ENCODE results near the gene MMP15.

DNA sequence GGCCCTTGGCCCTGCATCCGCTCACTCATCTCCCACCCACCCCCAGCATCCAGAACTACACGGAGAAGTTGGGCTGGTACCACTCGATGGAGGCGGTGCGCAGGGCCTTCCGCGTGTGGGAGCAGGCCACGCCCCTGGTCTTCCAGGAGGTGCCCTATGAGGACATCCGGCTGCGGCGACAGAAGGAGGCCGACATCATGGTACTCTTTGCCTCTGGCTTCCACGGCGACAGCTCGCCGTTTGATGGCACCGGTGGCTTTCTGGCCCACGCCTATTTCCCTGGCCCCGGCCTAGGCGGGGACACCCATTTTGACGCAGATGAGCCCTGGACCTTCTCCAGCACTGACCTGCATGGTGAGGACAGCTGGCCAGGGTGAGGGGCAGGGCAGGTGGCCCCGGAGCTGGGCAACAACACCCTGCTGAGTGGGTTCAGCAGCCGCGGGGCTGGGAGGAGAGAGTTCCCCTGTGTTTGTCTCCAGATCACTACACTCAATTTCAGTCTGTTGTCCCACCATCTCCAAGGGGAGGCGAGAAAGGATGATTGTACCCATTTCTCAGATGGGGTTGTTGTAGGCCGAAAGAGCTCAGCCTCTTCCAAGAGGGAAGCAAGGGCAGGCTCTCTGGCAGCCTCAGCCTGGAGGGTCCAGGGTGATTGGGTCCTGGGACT is 14.4 kb downstream of the MMP15 start:
- TF ChIP-seq, protein P1, sequence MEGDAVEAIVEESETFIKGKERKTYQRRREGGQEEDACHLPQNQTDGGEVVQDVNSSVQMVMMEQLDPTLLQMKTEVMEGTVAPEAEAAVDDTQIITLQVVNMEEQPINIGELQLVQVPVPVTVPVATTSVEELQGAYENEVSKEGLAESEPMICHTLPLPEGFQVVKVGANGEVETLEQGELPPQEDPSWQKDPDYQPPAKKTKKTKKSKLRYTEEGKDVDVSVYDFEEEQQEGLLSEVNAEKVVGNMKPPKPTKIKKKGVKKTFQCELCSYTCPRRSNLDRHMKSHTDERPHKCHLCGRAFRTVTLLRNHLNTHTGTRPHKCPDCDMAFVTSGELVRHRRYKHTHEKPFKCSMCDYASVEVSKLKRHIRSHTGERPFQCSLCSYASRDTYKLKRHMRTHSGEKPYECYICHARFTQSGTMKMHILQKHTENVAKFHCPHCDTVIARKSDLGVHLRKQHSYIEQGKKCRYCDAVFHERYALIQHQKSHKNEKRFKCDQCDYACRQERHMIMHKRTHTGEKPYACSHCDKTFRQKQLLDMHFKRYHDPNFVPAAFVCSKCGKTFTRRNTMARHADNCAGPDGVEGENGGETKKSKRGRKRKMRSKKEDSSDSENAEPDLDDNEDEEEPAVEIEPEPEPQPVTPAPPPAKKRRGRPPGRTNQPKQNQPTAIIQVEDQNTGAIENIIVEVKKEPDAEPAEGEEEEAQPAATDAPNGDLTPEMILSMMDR (IDR thresholded peaks at IDR 0.05; ENCODE audit: borderline replicate concordance, extremely low read depth, low read length, poor library complexity, severe bottlenecking) = no peak
- no peak for TF ChIP-seq EZH2 (IDR thresholded peaks at IDR 0.05; ENCODE audit: borderline replicate concordance, low read depth, low read length, severe bottlenecking)

Data from DND-41 (cell line).